Measurements from ENCODE around the gene CCT4.
A peak's percentile ranks its signal among the peaks of the same experiment; 100 is the strongest.
"Not testable (repeated sequence)": the region's sequence is repeated elsewhere in the genome, so short reads cannot be mapped to it uniquely, and the experiment has no call there.

Gene CCT4

DNA sequence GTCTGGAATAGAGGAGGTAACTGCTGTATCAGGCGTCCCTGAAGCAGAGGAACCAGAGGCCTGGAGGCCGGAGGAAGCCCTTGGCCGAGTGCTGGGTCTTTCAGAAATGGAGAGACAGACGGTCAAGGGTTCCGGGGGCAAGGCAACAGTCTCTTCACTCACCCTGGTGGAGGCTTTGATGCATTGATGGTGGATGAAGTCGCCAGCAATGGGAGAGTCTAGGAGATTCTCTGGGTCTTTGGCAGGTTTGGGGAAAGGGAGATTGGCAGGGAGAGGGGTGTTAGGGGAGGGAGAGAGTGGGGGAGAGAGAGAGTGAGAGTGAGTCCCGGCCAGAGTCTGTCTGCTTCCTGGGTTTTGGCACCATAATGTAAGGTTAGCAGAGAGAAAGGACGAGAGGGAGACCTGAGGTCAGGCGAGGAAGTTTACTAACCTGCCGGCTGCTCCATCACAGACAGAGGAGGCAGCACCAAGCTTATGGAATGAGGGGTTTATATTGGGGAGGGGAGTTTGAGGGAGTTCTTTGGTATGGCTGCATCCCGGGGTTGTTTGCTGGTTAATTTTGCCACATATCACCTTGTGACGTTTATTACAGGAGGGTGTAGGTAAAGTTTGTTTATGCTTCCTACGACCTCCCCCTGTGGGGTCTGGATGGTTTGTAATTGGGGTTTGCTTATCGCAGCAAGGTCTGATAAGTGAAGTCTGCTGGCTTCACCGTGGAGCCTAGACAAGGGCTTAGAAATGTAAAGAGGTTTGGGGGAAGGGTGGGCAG, 36.6 kb upstream of the CCT4 start:
- H3K27ac Mint-ChIP-seq = peak overlapping the region in 1 of 3 experiments; percentile 23
- peaks cover 20% of the 10 kb centered on the region for H3K36me3 Mint-ChIP-seq (ENCODE audit: low read depth)
- peaks cover 15% of the 10 kb centered on the region for H3K4me1 Mint-ChIP-seq
- H3K9me3 Mint-ChIP-seq = no peaks in the 10 kb centered on the region
- no peak overlapping the region for H3K4me3 Mint-ChIP-seq
- TF ChIP-seq, protein P1, sequence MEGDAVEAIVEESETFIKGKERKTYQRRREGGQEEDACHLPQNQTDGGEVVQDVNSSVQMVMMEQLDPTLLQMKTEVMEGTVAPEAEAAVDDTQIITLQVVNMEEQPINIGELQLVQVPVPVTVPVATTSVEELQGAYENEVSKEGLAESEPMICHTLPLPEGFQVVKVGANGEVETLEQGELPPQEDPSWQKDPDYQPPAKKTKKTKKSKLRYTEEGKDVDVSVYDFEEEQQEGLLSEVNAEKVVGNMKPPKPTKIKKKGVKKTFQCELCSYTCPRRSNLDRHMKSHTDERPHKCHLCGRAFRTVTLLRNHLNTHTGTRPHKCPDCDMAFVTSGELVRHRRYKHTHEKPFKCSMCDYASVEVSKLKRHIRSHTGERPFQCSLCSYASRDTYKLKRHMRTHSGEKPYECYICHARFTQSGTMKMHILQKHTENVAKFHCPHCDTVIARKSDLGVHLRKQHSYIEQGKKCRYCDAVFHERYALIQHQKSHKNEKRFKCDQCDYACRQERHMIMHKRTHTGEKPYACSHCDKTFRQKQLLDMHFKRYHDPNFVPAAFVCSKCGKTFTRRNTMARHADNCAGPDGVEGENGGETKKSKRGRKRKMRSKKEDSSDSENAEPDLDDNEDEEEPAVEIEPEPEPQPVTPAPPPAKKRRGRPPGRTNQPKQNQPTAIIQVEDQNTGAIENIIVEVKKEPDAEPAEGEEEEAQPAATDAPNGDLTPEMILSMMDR (IDR thresholded peaks at IDR 0.05; ENCODE audit: unreplicated experiment in 3 of 3) = no peak
- H3K27me3 Mint-ChIP-seq (ENCODE audit: low read depth) = no peaks in the 10 kb centered on the region

DNA sequence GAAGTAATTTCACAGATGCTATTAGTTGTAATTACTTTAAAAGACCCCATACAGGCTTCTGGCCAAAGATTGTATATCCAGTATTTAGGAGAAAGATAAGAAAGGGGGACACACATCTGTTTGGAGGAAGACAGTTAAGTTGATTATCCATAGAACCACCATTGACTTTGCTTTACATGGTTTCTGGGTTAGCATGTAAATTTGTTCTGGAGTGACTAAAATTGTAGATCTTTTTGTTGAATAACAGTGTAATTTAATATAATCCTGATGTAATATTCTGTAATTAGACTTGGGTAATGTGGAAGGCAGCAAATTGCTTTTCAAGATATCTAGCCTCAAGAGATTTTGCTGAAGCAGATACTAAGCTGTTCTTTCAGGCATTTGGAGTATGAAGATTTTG, 34.3 kb upstream of the CCT4 start:
- no peaks in the 10 kb centered on the region for H3K9me3 Mint-ChIP-seq
- H3K4me1 Mint-ChIP-seq = peaks cover 5% of the 10 kb centered on the region
- H3K4me3 Mint-ChIP-seq = no peak overlapping the region
- no peak overlapping the region for H3K27ac Mint-ChIP-seq
- TF ChIP-seq, protein P1 (IDR thresholded peaks at IDR 0.05; ENCODE audit: unreplicated experiment in 3 of 3) = no peak
- peaks cover 20% of the 10 kb centered on the region for H3K36me3 Mint-ChIP-seq (ENCODE audit: low read depth)
- H3K27me3 Mint-ChIP-seq (ENCODE audit: low read depth) = no peaks in the 10 kb centered on the region

DNA sequence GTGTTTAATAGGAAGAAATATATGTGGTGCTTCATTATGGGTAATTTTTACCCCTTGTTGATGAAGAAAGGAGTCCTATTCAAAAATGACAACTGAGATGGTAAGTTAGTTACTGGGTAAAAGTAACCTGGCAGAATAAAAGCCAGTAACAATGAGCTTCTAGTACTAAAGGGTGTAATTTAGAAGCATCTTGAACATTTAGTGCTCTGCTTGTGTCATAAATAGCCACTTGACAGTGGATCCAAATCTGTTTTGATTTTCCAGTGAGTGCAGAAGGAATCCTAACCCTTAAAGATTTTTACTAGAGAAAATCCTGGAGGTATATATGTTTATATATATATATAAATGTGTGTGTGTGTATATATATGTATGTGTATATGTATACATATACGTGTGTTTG, 32.1 kb upstream of the CCT4 start:
- peaks cover 5% of the 10 kb centered on the region for H3K4me1 Mint-ChIP-seq
- H3K4me3 Mint-ChIP-seq = no peak overlapping the region

DNA sequence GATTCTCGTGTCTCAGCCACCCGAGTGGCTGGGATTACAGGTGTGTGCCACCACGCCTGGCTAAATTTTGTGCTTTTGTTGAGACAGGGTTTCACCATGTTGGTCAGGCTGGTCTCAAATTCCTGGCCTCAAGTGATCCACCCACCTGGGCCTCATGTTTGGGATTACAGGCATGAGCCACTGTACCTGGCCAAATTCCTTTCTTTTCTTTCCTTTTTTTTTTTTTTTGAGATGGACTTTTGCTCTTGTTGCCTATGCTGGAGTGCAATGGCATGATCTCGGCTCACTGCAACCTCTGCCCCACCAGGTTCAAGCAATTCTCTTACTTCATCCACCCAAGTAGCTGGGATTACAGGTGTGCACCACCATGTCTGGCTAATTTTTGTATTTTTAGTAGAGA, 26.3 kb upstream of the CCT4 start:
- H3K9me3 Mint-ChIP-seq; H3K36me3 Mint-ChIP-seq (ENCODE audit: low read depth); H3K27me3 Mint-ChIP-seq (ENCODE audit: low read depth); H3K4me3 Mint-ChIP-seq; H3K4me1 Mint-ChIP-seq; H3K27ac Mint-ChIP-seq: not testable (repeated sequence)

More for the DNA sequence above, 32.1 kb upstream of the CCT4 start:
- Mint-ChIP-seq H3K36me3 (ENCODE audit: low read depth) (peaks cover 13% of the 10 kb centered on the region), H3K9me3 (no peaks in the 10 kb centered on the region), H3K27me3 (ENCODE audit: low read depth) (no peaks in the 10 kb centered on the region), H3K27ac (no peak overlapping the region)
- TF ChIP-seq, protein P1 (IDR thresholded peaks at IDR 0.05; ENCODE audit: unreplicated experiment in 3 of 3) = no peak

DNA sequence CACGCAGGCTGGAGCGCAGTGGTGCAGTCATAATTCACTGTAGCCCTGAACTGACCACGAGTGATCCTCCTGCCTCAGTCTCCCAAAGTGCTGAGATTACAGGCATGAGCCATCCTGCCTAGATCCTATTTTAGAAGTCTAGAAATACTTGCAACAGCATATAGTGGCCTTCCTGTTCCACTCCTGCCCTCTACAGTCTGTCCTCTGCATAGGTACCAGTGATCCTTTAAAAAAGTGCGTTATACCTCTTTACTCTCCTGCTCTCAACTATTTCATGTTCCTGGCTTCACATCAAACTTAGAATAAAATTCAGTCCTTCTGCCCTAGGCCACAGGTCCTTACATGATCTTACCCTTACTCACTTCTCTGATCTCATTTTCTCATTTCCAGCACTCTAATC, 23.1 kb upstream of the CCT4 start:
- Mint-ChIP-seq H3K9me3 (no peaks in the 10 kb centered on the region), H3K27me3 (ENCODE audit: low read depth) (no peaks in the 10 kb centered on the region), H3K27ac (no peak overlapping the region)

DNA sequence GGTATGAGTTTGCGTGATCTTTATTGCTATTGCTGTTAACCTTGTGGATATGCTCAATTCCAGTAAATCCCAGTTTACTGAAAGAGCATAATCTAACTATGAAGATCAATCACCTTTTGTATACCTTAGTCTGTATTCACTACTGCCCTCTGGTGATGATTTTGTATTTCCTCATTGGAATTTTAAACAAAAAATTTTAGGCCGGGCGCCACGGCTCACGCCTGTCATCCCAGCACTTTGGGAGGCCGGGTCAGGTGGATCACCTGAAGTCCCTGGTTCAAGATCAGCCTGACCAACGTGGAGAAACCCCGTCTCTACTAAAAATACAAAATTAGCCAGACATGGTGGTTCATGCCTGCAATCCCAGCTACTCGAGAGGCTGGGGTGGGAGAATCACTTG, 22.1 kb upstream of the CCT4 start:
- peaks cover 4% of the 10 kb centered on the region for H3K4me1 Mint-ChIP-seq
- H3K27ac Mint-ChIP-seq = no peak overlapping the region
- TF ChIP-seq, protein P1 (IDR thresholded peaks at IDR 0.05; ENCODE audit: unreplicated experiment in 3 of 3) = peak; percentile 13 to 33 (median 26)
- H3K36me3 Mint-ChIP-seq (ENCODE audit: low read depth) = no peaks in the 10 kb centered on the region
- no peaks in the 10 kb centered on the region for H3K27me3 Mint-ChIP-seq (ENCODE audit: low read depth)
- no peaks in the 10 kb centered on the region for H3K9me3 Mint-ChIP-seq
- H3K4me3 Mint-ChIP-seq = no peak overlapping the region

More for the DNA sequence above, 23.1 kb upstream of the CCT4 start:
- Mint-ChIP-seq H3K4me3 (no peak overlapping the region), H3K36me3 (ENCODE audit: low read depth) (no peaks in the 10 kb centered on the region), H3K4me1 (no peaks in the 10 kb centered on the region)
- TF ChIP-seq, protein P1 (IDR thresholded peaks at IDR 0.05; ENCODE audit: unreplicated experiment in 3 of 3) = no peak
